Lower leg skin (tissue), 4 donors: ENCODE data around the gene PPIP5K1. TPM values are rescaled to one million over a fixed set of nuclear protein-coding genes. Genes with fewer than 3 reads are reported as not detected.
"Not testable (repeated sequence)": the region's sequence is repeated elsewhere in the genome, so short reads cannot be mapped to it uniquely, and the experiment has no call there.

Experiments
- DNase-seq, 2 donors: peaks; one replicate each; pipeline ENCODE4 v3.0.0-alpha.2; 2019; ENCODE audit warnings: low spot score in 2 of 2
- H3K4me3 ChIP-seq: fragments of 200-600 bp; sonication (generic); 2 replicates; pipeline ENCODE4 v1.5.1; 2017; ENCODE audit warnings: mild to moderate bottlenecking, low read depth; ENCODE audit not compliant: poor library complexity, severe bottlenecking
- CTCF ChIP-seq, 3 donors: fragments of 450-650 bp; IDR thresholded peaks; one replicate each; pipeline ENCODE4 v1.5.1; 2016; ENCODE audit warnings: antibody characterized with exemption in 3 of 3, mild to moderate bottlenecking in 3 of 3, moderate library complexity in 2 of 3
- POLR2A ChIP-seq, 2 donors: fragments of 450-650 bp; IDR thresholded peaks; one replicate each; pipeline ENCODE4 v1.6.1; 2016 to 2017; ENCODE audit warnings: antibody characterized with exemption in 2 of 2, mild to moderate bottlenecking in 1 of 2, moderate library complexity in 1 of 2
- WGBS, 2 donors: methylation state at CpG; one replicate each; pipeline ENCODE4 v1.1.5; 2018; 5-methylcytosine and 5-hydroxymethylcytosine counted together
- intact Hi-C: fragments of 100-400 bp; cut with DNase I; formaldehyde crosslinking; loops from one replicate; pipeline ENCODE4 v1.15.0; 2023; ENCODE audit warnings: low total_unique reads
- total RNA-seq, 4 donors: library from RNA; depleted of rRNA; stranded (reverse); fragments of >200 nt; gene quantifications; one replicate each; pipeline ENCODE4 v1.1.0, GENCODE V29; 2016

Gene PPIP5K1
- total RNA-seq, 4 donors from 2014 or later = 15.8 to 115 (median 20.3) TPM

- intact Hi-C loops = no loop called here
- no peak for DNase-seq
- TF ChIP-seq POLR2A (IDR thresholded peaks at IDR 0.05) (no peak), CTCF (IDR thresholded peaks at IDR 0.05) (no peak)
- WGBS, 2 donors = 87 to 96% methylated on average over 1 of the region's 1 CpG
- no peak overlapping the region for H3K4me3 ChIP-seq
Measured at GRCh38 chr15:43545426-43545825, 44.6 kb downstream of the PPIP5K1 start.

- intact Hi-C loops = no loop called here
- no peak for DNase-seq
- no peak overlapping the region for H3K4me3 ChIP-seq
- no peak for TF ChIP-seq CTCF (IDR thresholded peaks at IDR 0.05)
- TF ChIP-seq POLR2A (IDR thresholded peaks at IDR 0.05) = no peak
Measured at GRCh38 chr15:43544266-43544665, 45.7 kb downstream of the PPIP5K1 start.

GRCh38 chr15:43541785-43542184, 48.2 kb downstream of the PPIP5K1 start:
- intact Hi-C loops = no loop called here
- DNase-seq = no peak
- TF ChIP-seq POLR2A (IDR thresholded peaks at IDR 0.05) (no peak), CTCF (IDR thresholded peaks at IDR 0.05) (no peak)
- H3K4me3 ChIP-seq = no peak overlapping the region

GRCh38 chr15:43538091-43538490, 51.9 kb downstream of the PPIP5K1 start:
- intact Hi-C loops = no loop called here
- WGBS, 2 donors = 51 to 68% methylated on average over 2 of the region's 2 CpGs
- no peak for DNase-seq
- TF ChIP-seq CTCF (IDR thresholded peaks at IDR 0.05) (no peak), POLR2A (IDR thresholded peaks at IDR 0.05) (no peak)
- no peak overlapping the region for H3K4me3 ChIP-seq

- DNase-seq = peak in 1 of 2 donors; percentile 45
- intact Hi-C loops = no loop called here
- 82 to 93% methylated on average over 3 of the region's 3 CpGs for WGBS, 2 donors
Measured at GRCh38 chr15:43534897-43535296, 55.1 kb downstream of the PPIP5K1 start.

GRCh38 chr15:43532826-43533225, 57.2 kb downstream of the PPIP5K1 start:
- WGBS, 2 donors = 62 to 72% methylated on average over 5 of the region's 5 CpGs
- DNase-seq = peak in 1 of 2 donors; percentile 13
- H3K4me3 ChIP-seq, intact Hi-C loops: not testable (repeated sequence)

More at GRCh38 chr15:43534897-43535296, 55.1 kb downstream of the PPIP5K1 start:
- H3K4me3 ChIP-seq = no peak overlapping the region
- no peak for TF ChIP-seq POLR2A (IDR thresholded peaks at IDR 0.05)
- TF ChIP-seq CTCF (IDR thresholded peaks at IDR 0.05) = no peak
